B cell (primary cell): Measurements from ENCODE around the gene CLEC19A. TPM values are rescaled to one million over a fixed set of nuclear protein-coding genes. Genes with fewer than 3 reads are reported as not detected.

ENCODE experiments used
- ATAC-seq: fragments of 200-7000 bp; cut with Tn5 transposase; one replicate; pipeline ENCODE4 v1.10.0; 2021; ENCODE audit warnings: low read depth, mild to moderate bottlenecking, moderate number of reproducible peaks, moderate library complexity
- CTCF ChIA-PET: fragments of 350-600 bp; sonication (Branson Sonifier 250); formaldehyde crosslinking; loops from one replicate; lab custom pipeline; 2021; ENCODE audit warnings: antibody characterized with exemption, inconsistent platforms; lab: Charles Lee
- POLR2A ChIA-PET: fragments of 350-600 bp; sonication (Branson Sonifier 250); formaldehyde crosslinking; loops from one replicate; lab custom pipeline; 2021; ENCODE audit warnings: antibody characterized with exemption; lab: Charles Lee
- DNase-seq: peaks from one replicate; pipeline ENCODE4 v3.0.0; 2013
- H2AFZ ChIP-seq: 2 replicates; pipeline ENCODE4 v1.6.1; 2012; ENCODE audit warnings: mild to moderate bottlenecking, low read depth, low read length; ENCODE audit not compliant: insufficient read depth, poor library complexity, severe bottlenecking
- H3K27ac ChIP-seq, 2 donors: 1 replicate in 1 of 2; 2 replicates in 1 of 2; pipeline ENCODE4 v1.5.1; 2012 to 2013; ENCODE audit warnings: low read length in 2 of 2, mild to moderate bottlenecking in 2 of 2, moderate library complexity in 1 of 2
- H3K27me3 ChIP-seq, 4 experiments: fragments of 200-600 bp in 1 of 4; sonication (generic) in 1 of 4; replicated peaks in 1 of 4; 1 replicate in 2 of 4; 2 replicates in 2 of 4; pipeline versions ENCODE4 v1.6.1 to v1.7.0; 2013 to 2016; ENCODE audit warnings: low read length in 3 of 4, mild to moderate bottlenecking in 2 of 4, mixed read lengths in 1 of 4, moderate library complexity in 1 of 4; ENCODE audit not compliant: insufficient read depth in 4 of 4, control insufficient read depth in 3 of 4; ENCODE audit errors: control extremely low read depth in 1 of 4
- H3K36me3 ChIP-seq, 2 experiments: replicated peaks in 1 of 2; 1 replicate in 1 of 2; 2 replicates in 1 of 2; pipeline versions ENCODE4 v1.6.1 to v1.7.1; 2013; ENCODE audit warnings: low read length in 1 of 2; ENCODE audit not compliant: insufficient read depth in 2 of 2, control insufficient read depth in 1 of 2; ENCODE audit errors: control extremely low read depth in 1 of 2, extremely low read depth in 1 of 2
- H3K4me1 ChIP-seq, 2 donors: fragments of 200-600 bp in 1 of 2; sonication (generic) in 1 of 2; 1 replicate in 1 of 2; 2 replicates in 1 of 2; pipeline versions ENCODE4 v1.5.1 to v1.6.1; 2013 to 2017; ENCODE audit warnings: low read length in 2 of 2; ENCODE audit not compliant: control insufficient read depth in 2 of 2, insufficient read depth in 2 of 2
- H3K4me2 ChIP-seq: replicated peaks from 2 replicates; pipeline ENCODE3; 2012; ENCODE audit warnings: mild to moderate bottlenecking, low read depth, low read length; ENCODE audit not compliant: poor library complexity, severe bottlenecking
- H3K4me3 ChIP-seq, 5 experiments: fragments of 200-600 bp in 1 of 5; sonication (generic) in 1 of 5; 1 replicate in 3 of 5; 2 replicates in 2 of 5; pipeline versions ENCODE4 v1.5.1 to v1.7.0; 2011 to 2016; ENCODE audit warnings: low read length in 4 of 5, mild to moderate bottlenecking in 4 of 5, low read depth in 2 of 5, control low read depth in 1 of 5, moderate library complexity in 1 of 5; ENCODE audit not compliant: insufficient read depth in 1 of 5; ENCODE audit errors: control extremely low read depth in 1 of 5, extremely low read depth in 1 of 5
- H3K79me2 ChIP-seq: fragments of 200-600 bp; sonication (generic); one replicate; pipeline ENCODE4 v1.6.0; 2016; ENCODE audit warnings: low read length; ENCODE audit not compliant: control insufficient read depth, insufficient read depth
- H3K9ac ChIP-seq: fragments of 200-600 bp; sonication (generic); 2 replicates; pipeline ENCODE4 v1.6.1; 2017; ENCODE audit warnings: mild to moderate bottlenecking, low read length, moderate library complexity
- H3K9me3 ChIP-seq, 3 donors: one replicate each; pipeline versions ENCODE4 v1.6.1 to v1.7.1; 2013; ENCODE audit warnings: low read length in 2 of 3; ENCODE audit not compliant: control insufficient read depth in 2 of 3, insufficient read depth in 1 of 3; ENCODE audit errors: control extremely low read depth in 1 of 3
- H4K20me1 ChIP-seq: 2 replicates; pipeline ENCODE4 v1.6.0; 2012; ENCODE audit warnings: mild to moderate bottlenecking, low read length; ENCODE audit not compliant: insufficient read depth, control insufficient read depth, poor library complexity, severe bottlenecking
- H3K27ac Mint-ChIP-seq: one replicate; pipeline ENCODE4 v1.8.0; 2021; ENCODE audit warnings: mixed read lengths
- H3K27me3 Mint-ChIP-seq: one replicate; pipeline ENCODE4 v1.8.0; 2021; ENCODE audit warnings: mixed read lengths
- H3K4me1 Mint-ChIP-seq: one replicate; pipeline ENCODE4 v1.8.0; 2021; ENCODE audit warnings: mixed read lengths
- H3K4me3 Mint-ChIP-seq: one replicate; pipeline ENCODE4 v1.8.0; 2021; ENCODE audit warnings: mixed read lengths
- H3K9me3 Mint-ChIP-seq: one replicate; pipeline ENCODE4 v1.8.0; 2022; ENCODE audit warnings: mixed read lengths; ENCODE audit not compliant: insufficient read depth
- EZH2 ChIP-seq: IDR thresholded peaks from 2 replicates; pipeline ENCODE4 v1.6.1; 2012; ENCODE audit warnings: borderline replicate concordance, low read depth, mild to moderate bottlenecking, moderate library complexity, low read length; ENCODE audit not compliant: insufficient read depth, poor library complexity, severe bottlenecking
- WGBS: methylation state at CpG from one replicate; pipeline ENCODE4 v1.1.5; 2013; ENCODE audit warnings: missing lambda C conversion rate; ENCODE audit not compliant: insufficient coverage; 5-methylcytosine and 5-hydroxymethylcytosine counted together
- intact Hi-C: fragments of 100-400 bp; cut with micrococcal nuclease; formaldehyde crosslinking; loops from one replicate; pipeline ENCODE4 v1.10.0; 2022
- polyA plus RNA-seq: library from polyadenylated mRNA; depleted of rRNA; stranded (reverse); fragments of >200 nt; gene quantifications from 2 replicates; pipeline ENCODE4 v1.2.3, GENCODE V29; 2012
- total RNA-seq, 2 donors: library from RNA; stranded (reverse); fragments of 120-200 nt in 1 of 2; gene quantifications; 1 replicate in 1 of 2; 2 replicates in 1 of 2; pipeline versions ENCODE4 v1.2.3 to v1.2.4, GENCODE V29; 2013 to 2022
- TF ChIP-seq, protein P1 (sequence below): fragments of 200-600 bp; IDR thresholded peaks from one replicate; pipeline ENCODE4 v1.8.0; 2022; ENCODE audit warnings: antibody characterized with exemption, mild to moderate bottlenecking

CLEC19A gene
- total and polyA plus RNA-seq, 2 donors (not counting 1 experiment from before 2014, with no cell fraction given), result not detected

DNA sequence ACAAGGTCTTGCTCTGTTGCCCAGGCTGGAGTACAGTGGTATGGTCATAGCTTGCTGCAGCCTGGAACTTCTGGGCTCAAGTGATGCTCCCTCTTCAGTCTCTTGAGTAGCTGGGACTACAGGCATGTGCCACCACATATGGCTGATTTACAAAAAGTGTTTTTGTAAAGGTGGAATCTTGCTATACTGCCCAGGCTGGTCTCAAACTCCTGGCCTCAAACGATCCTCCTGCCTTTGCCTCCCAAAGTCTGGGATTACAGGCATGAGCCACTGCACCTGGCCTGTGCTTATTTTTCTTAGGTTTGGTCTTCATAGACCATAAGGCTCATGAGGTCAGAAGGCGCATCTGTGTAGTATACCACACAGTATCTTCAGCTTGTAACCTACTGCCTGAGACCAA, 5.3 kb downstream of the CLEC19A start:
- no peaks in the 10 kb centered on the region for H3K9me3 Mint-ChIP-seq
- WGBS, result 91% methylated on average over 1 of the region's 2 CpGs
- Histone ChIP-seq H2AFZ (no peak overlapping the region), H3K36me3 (no peaks in the 10 kb centered on the region), H3K4me2 (no peak overlapping the region), H3K9me3 (no peaks in the 10 kb centered on the region), H3K27ac (no peak overlapping the region), H3K4me3 (no peak overlapping the region), H3K27me3 (no peaks in the 10 kb centered on the region), H3K9ac (no peak overlapping the region), H3K79me2 (no peaks in the 10 kb centered on the region), H3K4me1 (peaks cover 11 to 14% of the 10 kb centered on the region in 2 donors), H4K20me1 (no peaks in the 10 kb centered on the region)
- POLR2A ChIA-PET, result no interaction called here
- CTCF ChIA-PET, result no interaction called here
- intact Hi-C loops, result no loop called here
- H3K27ac Mint-ChIP-seq, result no peak overlapping the region
- TF ChIP-seq, protein P1, sequence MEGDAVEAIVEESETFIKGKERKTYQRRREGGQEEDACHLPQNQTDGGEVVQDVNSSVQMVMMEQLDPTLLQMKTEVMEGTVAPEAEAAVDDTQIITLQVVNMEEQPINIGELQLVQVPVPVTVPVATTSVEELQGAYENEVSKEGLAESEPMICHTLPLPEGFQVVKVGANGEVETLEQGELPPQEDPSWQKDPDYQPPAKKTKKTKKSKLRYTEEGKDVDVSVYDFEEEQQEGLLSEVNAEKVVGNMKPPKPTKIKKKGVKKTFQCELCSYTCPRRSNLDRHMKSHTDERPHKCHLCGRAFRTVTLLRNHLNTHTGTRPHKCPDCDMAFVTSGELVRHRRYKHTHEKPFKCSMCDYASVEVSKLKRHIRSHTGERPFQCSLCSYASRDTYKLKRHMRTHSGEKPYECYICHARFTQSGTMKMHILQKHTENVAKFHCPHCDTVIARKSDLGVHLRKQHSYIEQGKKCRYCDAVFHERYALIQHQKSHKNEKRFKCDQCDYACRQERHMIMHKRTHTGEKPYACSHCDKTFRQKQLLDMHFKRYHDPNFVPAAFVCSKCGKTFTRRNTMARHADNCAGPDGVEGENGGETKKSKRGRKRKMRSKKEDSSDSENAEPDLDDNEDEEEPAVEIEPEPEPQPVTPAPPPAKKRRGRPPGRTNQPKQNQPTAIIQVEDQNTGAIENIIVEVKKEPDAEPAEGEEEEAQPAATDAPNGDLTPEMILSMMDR, result no peak
- TF ChIP-seq EZH2, result no peak
- DNase-seq (no peak), ATAC-seq (no peak)
- peaks cover 18% of the 10 kb centered on the region for H3K4me1 Mint-ChIP-seq
- no peaks in the 10 kb centered on the region for H3K27me3 Mint-ChIP-seq
- H3K4me3 Mint-ChIP-seq, result no peak overlapping the region

DNA sequence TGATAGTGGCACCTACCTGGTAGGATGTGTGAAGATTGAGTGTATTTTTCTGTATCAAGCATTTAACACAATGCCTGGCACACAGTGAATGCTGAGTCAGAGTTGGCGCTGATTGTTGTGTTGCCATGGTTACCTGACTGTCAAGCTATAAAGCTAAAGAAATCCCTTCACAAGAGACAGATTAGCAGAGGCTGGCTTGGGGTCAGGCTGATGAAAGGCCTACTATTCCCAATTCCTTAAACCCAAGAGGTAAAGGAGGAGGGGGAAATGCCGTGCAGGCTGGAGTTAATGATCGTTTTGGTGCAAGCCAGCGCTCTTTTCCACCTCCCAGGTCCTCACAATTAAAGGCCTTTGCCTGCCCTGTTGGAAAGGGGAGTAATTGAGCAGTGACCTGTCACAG, 5.9 kb downstream of the CLEC19A start:
- TF ChIP-seq, protein P1, result no peak
- TF ChIP-seq EZH2, result no peak
- Mint-ChIP-seq H3K9me3 (no peaks in the 10 kb centered on the region), H3K27me3 (no peaks in the 10 kb centered on the region), H3K4me1 (peaks cover 18% of the 10 kb centered on the region), H3K27ac (no peak overlapping the region), H3K4me3 (no peak overlapping the region)
- CTCF ChIA-PET, result no interaction called here
- no peaks in the 10 kb centered on the region for H3K27me3 ChIP-seq
- peak; percentile 9 for DNase-seq
- WGBS, result no CpG with 5 or more reads among the region's 4 CpGs
- H3K27ac ChIP-seq, result no peak overlapping the region
- no peaks in the 10 kb centered on the region for H3K9me3 ChIP-seq
- no peaks in the 10 kb centered on the region for H4K20me1 ChIP-seq
- ATAC-seq, result no peak
- H2AFZ ChIP-seq, result no peak overlapping the region
- intact Hi-C loops, result no loop called here
- no peak overlapping the region for H3K4me3 ChIP-seq
- no peaks in the 10 kb centered on the region for H3K36me3 ChIP-seq
- no peak overlapping the region for H3K9ac ChIP-seq
- POLR2A ChIA-PET, result no interaction called here
- H3K4me2 ChIP-seq, result no peak overlapping the region
- H3K79me2 ChIP-seq, result no peaks in the 10 kb centered on the region
- peaks cover 11 to 14% of the 10 kb centered on the region in 2 donors for H3K4me1 ChIP-seq
